SJCRH30 (cell line): Measurements from ENCODE around the gene PTGES. TPM values are rescaled to one million over a fixed set of nuclear protein-coding genes. Genes with fewer than 3 reads are reported as not detected.

ENCODE experiments used
- total RNA-seq: library from RNA; depleted of rRNA; stranded (reverse); fragments of >200 nt; shearing (Covaris generic); gene quantifications from 2 replicates; pipeline ENCODE4 v1.2.3, GENCODE V29; 2014; rRNA removed

The PTGES gene
- total RNA-seq, 1 experiment from 2014 or later = 0.91 TPM

Other genes starting within 250 kb of the PTGES start
- gene C9orf50, start 131.9 kb downstream of the PTGES start, total RNA-seq = not detected in 2 replicates
- gene NTMT1, start 126.9 kb downstream of the PTGES start, total RNA-seq = 47.8 and 48.5 TPM in 2 replicates
- gene ASB6, start 110.9 kb downstream of the PTGES start, total RNA-seq = 23.0 and 23.4 TPM in 2 replicates
- 0.18 and 0.20 TPM in 2 replicates for gene PRRX2, start 87.4 kb downstream of the PTGES start, total RNA-seq
- gene TOR1B, start 50.1 kb upstream of the PTGES start, total RNA-seq = 21.8 and 22.0 TPM in 2 replicates
- gene TOR1A, start 71.1 kb upstream of the PTGES start, total RNA-seq = 44.7 and 45.6 TPM in 2 replicates
- 74.1 and 76.0 TPM in 2 replicates for gene C9orf78, start 82.2 kb upstream of the PTGES start, total RNA-seq
- gene USP20, start 82.4 kb upstream of the PTGES start, total RNA-seq = 15.1 and 17.0 TPM in 2 replicates